Measurements from ENCODE around the gene THAP12.

DNA sequence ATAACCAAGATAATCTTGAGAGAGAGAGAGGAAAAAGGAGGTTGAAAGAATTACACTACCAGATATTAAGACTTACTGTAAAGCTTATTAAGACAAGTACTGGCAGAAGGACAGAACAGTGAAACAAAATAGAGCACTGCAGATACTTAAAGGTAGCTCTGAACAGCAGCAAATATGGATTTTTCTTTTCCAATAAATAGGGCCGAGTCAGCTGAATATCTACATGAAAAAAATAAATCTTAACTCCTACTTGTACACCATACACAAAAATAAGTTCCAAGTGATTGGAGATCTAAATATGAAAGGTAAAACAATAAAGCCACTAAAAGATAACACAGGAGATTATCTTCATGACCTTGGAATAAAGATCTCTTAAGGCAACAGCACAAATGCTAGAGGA lies 12.4 kb downstream of the THAP12 start:
- TF ChIP-seq POLR2A (IDR thresholded peaks at IDR 0.05): no peak
- TF ChIP-seq CTCF (IDR thresholded peaks at IDR 0.05): no peak
